Heart left ventricle (tissue), 13 donors: Measurements from ENCODE around the gene PFN4.
"Not testable (repeated sequence)": the region's sequence is repeated elsewhere in the genome, so short reads cannot be mapped to it uniquely, and the experiment has no call there.

Experiments
- CTCF ChIP-seq, 12 donors: fragments of 200-600 bp; sonication (generic) in 4 of 12; IDR thresholded peaks; one replicate each; pipeline versions ENCODE4 v1.5.0 to v1.8.0; 2018 to 2022; ENCODE audit warnings: antibody characterized with exemption in 12 of 12, mild to moderate bottlenecking in 5 of 12
- POLR2A ChIP-seq, 2 donors: fragments of 450-650 bp; IDR thresholded peaks; one replicate each; pipeline ENCODE4 v1.6.1; 2017; ENCODE audit warnings: antibody characterized with exemption in 2 of 2, mild to moderate bottlenecking in 2 of 2, moderate library complexity in 2 of 2
- donor health status: ischemic (EF 13 %, LVEDD 7.1; RV severe dilation, severe dysfunction).
- donor health status: DM: no; HTN: yes; CAD: no.
- donor health status: DM: no; HTN: no; CAD: no.
- donor health status: ischemic (EF 25% LVEDD 6.9; RV normal size, moderate dysfunction).
- donor health status: ischemic (EF 25% LVEDD 5.7; RV mildly dilated, moderate dysfunction).
- donor health status: ischemic (EF 35%, LVEDD 5.7; RV mildly dilated, moderate dysfunction).
- donor health status: nonischemic (EF 11% LVEDD 7.7; RV severe dilation, severe dysfunction).
- donor health status: DM: yes; HTN: yes; CAD: no.
- donor health status: PGD.
- donor health status: ischemic (EF 29% LVEDD 5.4; RV normal size, mild dysfunction).
- donor health status: nonischemic (EF 23%, LVEDD 6.1; RV moderate dilation, normal function).

DNA sequence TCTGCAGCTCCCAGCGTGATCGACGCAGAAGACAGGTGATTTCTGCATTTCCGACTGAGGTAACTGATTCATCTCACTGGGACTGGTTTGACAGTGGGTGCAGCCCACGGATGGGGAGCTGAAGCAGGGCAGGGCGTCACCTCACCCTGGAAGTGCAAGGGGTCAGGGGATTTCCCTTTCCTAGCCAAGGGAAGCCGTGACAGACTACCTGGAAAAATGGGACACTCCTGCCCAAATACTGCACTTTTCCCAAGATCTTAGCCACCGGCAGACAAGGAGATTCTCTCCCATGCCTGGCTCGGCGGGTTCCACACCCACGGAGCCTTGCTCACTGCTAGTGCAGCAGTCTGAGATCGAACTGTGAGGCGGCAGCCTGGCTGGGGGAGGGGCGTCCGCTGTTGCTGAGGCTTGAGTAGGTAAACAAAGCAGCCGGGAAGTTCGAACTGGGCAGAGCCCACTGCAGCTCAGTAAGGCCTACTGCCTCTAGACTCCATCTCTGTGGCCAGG is 27.9 kb downstream of the PFN4 start:
- not testable (repeated sequence) for TF ChIP-seq CTCF, POLR2A (IDR thresholded peaks at IDR 0.05)
